Left colon (tissue), 2 donors: ENCODE data around the gene ARHGEF2. TPM values are rescaled to one million over a fixed set of nuclear protein-coding genes. Genes with fewer than 3 reads are reported as not detected.

ENCODE experiments used
- ATAC-seq: fragments of 200-7000 bp; cut with Tn5 transposase; one replicate; pipeline ENCODE4 v1.9.1; 2020; ENCODE audit warnings: mild to moderate bottlenecking, moderate library complexity
- DNase-seq, 2 donors: peaks; one replicate each; pipeline ENCODE4 v3.0.0-alpha.2; 2020
- intact Hi-C, 2 donors: fragments of 100-400 bp; cut with DNase I in 1 of 2; cut with micrococcal nuclease in 1 of 2; formaldehyde crosslinking; loops; one replicate each; pipeline versions ENCODE4 v1.11.2 to v1.14.0; 2022; cut with DNase I, micrococcal nuclease
- long read RNA-seq: library from polyadenylated mRNA; unstranded; transcript quantifications from one replicate; pipeline ENCODE4 v2.0.0, GENCODE V29; 2021
- total RNA-seq, 2 donors: library from RNA; stranded (reverse); fragmentation: NEBNext Ultra II Directional; extraction: Animal tissue kit (Norgen Biotek cat#: 25700); gene quantifications; one replicate each; pipeline ENCODE4 v1.2.1, GENCODE V29; 2021
- donor health status: DM: no; HTN: no; CAD: no.
- donor health status: DM: yes; HTN: yes; CAD: no.

ARHGEF2 gene
- total RNA-seq, result 100 to 1,000 TPM in 1 of 2 donors, 10 to 100 TPM in 1; 99.3 to 103 TPM
- long read RNA-seq, partial matches to known transcripts, result 1 of 9 reads
- long read RNA-seq, other reads (novel, unspliced or antisense), result 7 of 9 reads

DNA sequence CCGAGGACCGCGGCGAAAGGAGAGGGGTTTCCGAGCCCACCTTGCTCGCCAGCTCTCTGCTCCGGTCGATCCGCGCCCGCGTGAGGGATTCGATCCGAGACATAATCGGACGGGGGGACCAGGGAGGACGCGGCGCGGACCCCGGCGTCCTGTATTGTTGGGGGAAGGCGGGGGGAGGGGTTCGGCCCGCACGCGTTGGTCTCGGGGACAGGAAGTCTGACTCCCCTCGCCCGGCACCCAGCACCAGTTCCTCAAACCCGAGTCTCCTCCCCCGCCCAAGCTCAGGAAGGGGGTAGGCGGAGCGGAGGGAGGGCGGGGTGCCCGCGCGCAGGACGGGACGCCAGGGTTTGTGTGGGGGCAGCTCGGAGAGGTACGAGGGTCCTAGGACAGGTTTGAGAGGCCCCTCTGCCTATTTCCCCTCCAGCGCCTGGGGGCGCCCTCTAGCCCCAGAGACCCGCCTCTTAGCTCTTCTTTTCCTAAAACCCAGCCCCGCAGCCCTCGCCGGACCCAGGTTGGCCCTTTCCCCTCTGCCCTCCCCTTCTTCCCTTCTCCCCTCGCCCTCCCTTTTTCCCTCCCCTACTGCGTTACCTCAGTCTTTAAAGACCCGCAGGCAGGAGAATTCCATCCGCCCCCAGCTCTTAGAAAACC is at the start of gene ARHGEF2:
Gene ARHGEF2 (minus strand): TSS at position 223 of the 648 bp plus-strand sequence. CDS start 120 bp downstream, at position 103.
- intact Hi-C loops, result no loop called here
- ATAC-seq, result peak; percentile 79
- peak; percentile 88 to 90 for DNase-seq

DNA sequence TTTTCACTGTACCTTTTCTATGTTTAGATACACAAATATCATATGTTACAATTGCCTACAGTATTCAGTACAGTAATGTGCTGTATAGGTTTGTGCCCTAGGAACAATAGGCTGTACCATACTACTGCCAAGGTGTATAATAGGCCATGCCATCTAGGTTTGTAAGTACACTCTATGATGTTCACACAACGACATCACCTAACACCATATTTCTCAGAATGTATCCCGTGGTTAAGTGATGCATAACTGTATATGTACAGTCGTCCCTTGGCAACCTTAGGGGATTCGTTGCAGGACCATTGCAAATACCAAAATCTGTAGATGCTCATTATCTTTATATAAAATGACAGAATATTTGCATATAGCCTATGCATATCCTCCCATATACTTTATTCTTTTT is 48.2 kb upstream of the ARHGEF2 start:
- intact Hi-C loops, result no loop called here
- DNase-seq, result no peak
- no peak for ATAC-seq

DNA sequence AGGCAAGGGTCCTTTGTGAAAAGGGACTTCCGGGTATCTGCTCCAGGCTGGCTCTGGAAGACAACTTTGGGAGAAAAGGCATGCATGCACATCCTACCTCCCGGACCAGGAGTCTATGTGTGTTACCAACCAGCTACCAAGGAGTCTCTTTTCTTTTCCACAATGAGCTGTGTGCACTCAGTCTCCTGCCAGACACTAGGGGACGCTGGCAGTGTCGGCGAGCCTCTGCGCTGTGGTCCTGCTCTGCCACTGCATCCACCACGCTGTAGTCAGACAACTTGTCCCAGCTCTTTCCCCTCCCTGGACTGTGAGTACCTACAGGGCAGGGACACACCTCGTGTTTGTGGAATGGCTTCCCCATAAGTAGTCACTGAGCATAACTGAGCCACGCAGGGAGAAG is 47.5 kb upstream of the ARHGEF2 start:
- ATAC-seq, result peak; percentile 91
- intact Hi-C loops, result no loop called here
- peak; percentile 38 to 48 for DNase-seq

DNA sequence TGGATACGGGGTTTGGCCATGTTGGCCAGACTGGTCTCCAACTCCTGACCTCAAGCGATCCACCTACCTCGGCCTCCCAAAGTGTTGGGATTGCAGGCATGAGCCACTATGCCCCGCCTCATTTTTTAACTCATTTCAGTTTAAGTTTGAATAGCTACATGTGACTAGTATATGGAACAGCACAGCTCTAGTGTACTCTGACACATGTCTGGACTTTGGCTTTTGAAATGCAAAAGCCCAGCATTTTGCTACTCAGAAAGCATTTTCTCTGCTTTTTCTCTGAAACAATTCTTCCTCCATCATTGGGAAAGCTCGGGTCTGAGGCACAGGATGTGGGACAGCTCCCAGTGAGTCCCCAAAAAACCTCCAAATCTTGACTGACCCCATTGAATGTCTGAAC is 46.5 kb upstream of the ARHGEF2 start:
- intact Hi-C loops, result no loop called here
- ATAC-seq (no peak), DNase-seq (no peak)

DNA sequence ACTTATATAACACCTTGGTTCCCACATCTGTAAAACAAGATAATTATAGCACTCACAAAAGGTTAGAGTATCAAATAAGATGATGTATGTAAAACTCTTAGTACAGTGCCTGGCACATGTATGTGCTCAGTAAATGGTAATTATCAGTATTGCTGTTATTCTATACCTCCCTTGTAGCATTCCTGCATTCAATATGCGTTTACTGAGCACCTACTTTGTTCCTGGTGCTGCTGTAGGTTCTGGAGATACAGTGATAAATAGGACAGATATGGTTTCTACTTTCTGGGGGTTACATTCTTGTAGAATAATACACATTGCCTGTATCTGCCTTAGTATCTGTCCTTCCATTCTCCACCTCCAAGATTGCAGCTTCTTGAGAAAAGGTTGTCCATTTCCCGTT is 43.6 kb upstream of the ARHGEF2 start:
- intact Hi-C loops, result no loop called here
- ATAC-seq (no peak), DNase-seq (no peak)

DNA sequence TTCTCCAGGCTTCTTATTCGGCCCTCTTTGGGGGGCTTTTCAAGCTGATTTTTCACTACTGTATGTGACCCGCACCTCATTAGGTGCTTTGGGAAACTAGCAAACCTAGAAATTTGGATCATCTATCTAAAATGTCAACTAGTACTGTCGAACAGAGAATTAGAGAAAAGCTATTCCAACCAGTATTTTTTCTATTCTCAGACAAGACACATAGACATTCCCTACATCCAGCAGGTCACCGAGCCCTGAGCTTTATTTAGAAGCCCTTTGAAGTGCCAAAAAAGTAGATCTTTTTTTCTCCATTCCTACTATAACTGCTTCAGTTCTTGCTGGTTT is 42.7 kb upstream of the ARHGEF2 start:
- intact Hi-C loops, result no loop called here
- ATAC-seq (no peak), DNase-seq (no peak)

DNA sequence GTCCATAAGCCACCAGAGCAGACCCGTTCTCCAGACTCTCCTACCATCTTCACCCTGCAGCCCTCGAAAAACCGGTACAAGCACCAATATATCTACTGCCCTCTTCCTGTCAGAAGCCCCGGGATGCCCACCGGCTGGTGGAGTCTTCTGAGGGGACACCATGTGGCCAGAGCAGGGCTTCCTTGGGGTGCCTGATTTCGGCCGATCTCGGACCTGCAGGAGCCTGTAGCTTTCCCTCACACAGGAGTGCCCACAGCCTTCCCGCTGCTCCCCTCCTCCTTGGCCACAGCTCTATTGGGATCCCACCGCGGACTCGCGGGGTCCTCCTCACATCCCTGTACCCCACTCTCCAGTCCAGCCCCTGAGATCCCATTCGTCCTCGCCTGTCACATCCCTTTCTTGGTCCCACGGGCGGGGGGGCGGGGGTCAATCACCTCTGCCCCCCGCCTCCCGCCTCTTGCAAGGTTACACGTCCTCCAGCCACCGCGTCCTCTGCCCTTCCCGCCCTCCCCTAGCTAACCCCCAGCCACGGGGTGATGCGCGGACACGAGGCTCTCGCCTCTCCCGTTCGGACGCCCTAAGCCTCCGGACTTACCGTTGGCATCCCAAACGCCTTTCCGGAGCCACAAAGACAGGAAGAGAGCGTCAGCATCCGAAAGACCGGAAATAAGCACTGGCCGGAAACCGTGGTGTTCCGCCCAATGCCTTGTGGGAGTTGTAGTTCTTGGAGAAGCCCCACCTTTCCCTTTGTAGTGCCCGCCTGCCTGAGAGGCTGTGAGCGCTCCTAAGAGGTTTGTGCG is 42.1 kb upstream of the ARHGEF2 start, which contains the start of gene SSR2:
Gene SSR2 (minus strand): TSS at position 659 of the 800 bp plus-strand sequence. CDS start 784 bp downstream, outside the sequence.
- peak; percentile 99 for ATAC-seq
- DNase-seq, result peak; percentile 89 to 92
- intact Hi-C loops, result no loop called here

DNA sequence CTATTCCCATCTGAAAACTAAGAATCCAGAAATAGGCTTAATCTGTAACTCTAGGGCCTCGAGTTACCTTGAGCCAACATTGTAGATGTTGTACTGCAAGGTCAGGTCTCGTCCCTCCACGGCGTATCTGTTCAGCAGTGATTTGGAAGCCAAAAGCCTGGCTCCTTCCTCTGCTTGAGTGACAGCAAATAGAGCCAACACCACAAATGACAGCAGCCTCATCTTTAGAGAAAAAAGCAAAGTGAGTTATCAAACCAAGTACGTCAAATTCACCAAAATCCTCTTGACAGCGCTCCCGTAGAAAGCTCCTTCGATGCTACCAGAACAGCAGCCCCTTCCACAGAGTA is 41.6 kb upstream of the ARHGEF2 start:
- DNase-seq (no peak), ATAC-seq (no peak)
- intact Hi-C loops, result no loop called here

DNA sequence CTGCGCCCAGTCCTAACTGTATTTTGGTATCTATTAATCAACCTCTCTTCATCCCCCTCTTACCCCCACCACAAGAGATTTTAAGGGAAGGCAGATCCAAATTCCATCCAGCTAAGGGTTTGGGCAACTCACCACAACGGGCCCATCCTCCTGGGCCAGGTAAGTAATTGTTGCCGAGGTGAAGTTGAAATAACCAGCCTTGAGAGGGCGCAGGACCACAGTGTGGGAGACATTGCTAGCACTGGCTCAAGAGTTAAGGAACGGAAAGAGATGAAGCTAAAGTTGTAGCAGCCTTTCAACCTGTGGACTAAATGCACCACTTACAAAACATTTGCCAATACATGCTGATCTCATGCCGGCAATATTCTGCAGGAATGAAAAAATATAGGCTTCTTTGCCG is 36.5 kb upstream of the ARHGEF2 start:
- DNase-seq (no peak), ATAC-seq (no peak)
- intact Hi-C loops, result no loop called here

DNA sequence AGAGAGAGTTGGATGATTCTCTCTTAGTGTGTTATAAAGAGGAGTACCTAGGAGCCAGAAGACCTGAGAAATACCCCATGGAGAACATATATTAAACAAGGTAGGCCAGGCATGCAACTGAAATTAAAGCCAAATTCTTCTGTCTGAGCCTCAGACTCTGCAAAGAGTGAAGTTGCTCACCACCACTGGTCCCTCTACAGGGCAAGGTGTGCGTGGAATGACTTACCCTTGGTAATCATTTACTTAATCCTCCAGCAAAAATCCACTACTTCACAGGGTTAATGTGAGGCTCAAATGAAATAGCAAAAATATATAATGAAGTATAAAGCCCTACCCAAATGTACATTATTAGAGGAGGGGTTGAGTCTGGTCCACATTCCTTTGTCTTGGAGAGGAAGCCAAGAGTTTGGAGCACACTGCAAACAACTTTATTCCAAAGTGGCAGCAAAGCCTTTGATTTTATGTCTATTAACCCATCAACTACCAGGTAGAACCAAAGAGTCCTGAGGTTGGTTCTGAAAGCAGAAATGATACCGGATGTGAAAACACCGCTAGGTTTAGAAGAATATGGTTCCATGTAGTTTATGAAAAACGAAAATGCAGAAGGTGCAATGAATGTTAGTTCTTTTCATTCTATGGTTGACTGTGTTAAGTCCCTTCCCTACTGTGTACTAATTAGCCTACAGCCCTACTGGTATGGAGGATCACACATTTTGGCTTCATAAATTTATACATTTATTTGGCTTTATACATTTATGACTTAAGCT is 33.9 kb upstream of the ARHGEF2 start:
- no peak for DNase-seq
- ATAC-seq, result no peak
- intact Hi-C loops, result no loop called here

DNA sequence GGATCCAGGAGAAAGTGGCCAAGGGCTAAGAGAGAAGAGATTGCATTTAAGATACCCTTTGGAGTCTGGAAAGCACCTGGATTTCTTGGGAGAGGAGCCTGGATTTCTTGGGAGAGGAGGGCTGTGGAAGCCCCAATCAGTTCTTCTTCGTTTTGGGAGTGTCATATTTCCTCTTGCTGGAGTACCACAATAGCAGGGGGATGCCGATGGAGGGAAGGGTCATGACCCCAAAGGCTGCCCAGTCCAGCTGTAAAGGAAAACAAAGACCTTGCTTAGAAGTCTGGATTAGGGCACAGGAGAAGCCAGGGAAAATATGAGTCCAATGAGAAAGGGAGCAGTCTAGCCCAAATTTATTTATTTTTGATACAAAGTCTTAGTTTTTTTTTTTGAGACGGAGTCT is 31.1 kb upstream of the ARHGEF2 start:
- ATAC-seq (no peak), DNase-seq (no peak)
- intact Hi-C loops, result no loop called here

DNA sequence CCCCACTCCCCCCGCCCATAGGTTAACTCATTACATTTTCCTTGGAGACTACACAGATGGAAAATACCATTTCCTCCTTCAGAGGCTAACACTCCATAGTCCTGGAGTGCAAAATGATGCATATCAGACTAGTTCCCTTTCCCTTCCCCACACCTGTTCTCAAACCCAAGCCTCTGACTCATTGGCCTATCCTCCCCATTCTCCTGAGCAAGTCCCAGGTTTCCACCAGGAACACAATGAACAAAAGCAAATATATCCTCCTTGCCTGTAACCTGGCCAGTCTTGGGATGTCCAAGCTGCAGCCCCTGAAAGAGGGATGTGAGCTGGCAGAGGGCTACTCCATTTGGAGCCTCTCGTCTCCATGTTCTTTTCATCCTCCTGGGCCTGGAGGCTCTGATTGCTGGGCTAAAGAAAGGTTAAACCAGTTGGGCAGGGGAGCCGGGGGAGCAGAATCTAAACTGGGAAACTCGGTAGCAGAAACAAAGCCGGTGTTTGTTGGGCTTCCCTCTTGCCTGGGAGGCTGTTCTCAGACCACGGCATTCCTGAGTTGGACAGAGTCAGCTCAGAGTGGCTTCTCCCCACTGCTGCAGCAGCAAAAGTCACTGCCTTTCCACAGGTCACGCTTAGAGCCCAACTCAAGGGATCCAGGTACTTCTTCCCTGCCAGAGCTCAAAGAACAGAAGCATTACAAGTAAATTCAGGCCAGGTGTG is 28.5 kb upstream of the ARHGEF2 start:
- no peak for DNase-seq
- intact Hi-C loops, result no loop called here
- ATAC-seq, result no peak

DNA sequence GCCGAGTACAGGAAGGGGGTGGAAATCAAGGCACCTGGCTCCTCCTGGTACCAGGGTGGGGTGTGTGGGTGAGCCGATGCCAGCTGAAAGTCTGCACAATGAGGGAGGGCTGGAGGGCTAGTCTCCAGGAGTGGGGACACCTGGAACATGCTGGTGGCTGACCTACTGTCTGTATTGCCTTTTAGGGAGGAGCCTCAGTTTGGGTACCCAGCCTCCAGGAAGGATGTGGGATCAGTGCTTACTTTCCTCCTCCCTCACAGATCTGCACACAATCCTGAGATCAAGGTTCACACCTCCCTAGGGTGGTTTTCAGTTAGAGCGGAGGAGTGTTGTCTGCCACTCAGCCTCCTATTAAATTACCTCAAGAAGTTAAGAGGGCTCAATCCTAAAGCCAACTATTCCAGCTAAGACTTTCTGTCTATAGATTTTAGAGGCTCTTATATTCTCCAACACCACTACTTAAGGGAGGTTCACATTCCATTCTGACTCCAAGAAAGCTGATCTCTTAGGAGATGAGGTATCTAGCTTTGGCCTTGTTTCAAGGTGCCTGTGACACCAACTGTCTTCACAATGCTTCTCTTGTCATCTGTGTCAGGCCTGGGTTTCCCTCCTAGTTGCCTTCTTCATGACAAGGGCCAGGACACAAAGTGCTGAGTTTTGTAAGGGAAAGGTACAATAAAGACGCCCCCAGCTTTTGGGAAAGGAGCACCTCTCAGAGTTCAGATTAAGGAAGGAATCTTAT is 26.7 kb upstream of the ARHGEF2 start:
- ATAC-seq, result peak; percentile 64
- intact Hi-C loops, result no loop called here
- peak; percentile 46 to 78 for DNase-seq

DNA sequence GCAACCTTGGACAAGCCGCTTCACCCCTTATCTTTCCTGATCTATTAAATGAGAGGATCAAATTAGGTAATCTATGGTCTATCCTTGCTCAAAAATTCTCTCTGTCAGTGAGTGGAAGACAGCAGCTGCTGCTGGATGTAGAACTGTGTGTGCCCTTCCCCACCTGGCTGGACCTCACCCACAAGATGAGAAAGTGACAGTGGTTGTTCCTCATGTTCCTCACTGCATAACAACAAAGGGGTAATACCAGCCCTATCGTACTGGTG is 25.5 kb upstream of the ARHGEF2 start:
- DNase-seq, result no peak
- intact Hi-C loops, result no loop called here
- peak; percentile 5 for ATAC-seq

DNA sequence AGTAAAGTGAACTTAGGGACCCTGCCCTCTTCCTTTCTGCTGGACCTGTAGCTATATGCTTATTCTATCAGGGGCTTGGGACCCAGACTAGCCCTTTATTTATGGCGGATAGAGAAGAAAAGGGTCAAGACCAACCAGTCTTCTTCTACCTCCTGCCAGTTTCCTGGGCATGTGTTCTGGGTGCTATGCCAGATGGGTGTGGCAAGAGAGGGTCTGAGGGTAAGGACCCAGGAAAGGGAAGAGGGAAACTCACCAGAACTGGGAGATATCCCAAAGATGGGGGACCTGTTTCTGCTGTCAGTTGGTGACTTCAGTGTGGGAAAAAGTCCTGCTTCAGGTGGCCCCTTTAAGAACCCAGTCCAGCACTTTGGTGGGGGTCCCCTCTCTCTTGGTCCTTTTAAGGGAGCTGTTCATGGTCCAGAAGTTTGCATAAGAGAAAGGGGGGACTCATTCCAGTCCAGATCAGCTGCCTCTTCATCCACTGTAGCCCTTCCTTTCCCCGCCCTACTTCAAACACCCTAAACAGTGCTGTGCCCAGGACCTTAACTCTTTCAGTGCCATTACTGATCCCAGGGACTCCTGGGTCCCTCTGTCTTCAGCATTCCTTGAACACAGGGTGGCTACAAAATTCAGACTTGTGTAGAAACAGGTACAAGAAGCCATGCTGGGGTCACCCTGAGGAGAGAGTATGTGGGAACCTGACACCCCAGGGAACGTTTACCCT is 24.0 kb upstream of the ARHGEF2 start:
- DNase-seq (peak in 1 of 2 donors; percentile 28), ATAC-seq (peak; percentile 70)
- intact Hi-C loops, result no loop called here

DNA sequence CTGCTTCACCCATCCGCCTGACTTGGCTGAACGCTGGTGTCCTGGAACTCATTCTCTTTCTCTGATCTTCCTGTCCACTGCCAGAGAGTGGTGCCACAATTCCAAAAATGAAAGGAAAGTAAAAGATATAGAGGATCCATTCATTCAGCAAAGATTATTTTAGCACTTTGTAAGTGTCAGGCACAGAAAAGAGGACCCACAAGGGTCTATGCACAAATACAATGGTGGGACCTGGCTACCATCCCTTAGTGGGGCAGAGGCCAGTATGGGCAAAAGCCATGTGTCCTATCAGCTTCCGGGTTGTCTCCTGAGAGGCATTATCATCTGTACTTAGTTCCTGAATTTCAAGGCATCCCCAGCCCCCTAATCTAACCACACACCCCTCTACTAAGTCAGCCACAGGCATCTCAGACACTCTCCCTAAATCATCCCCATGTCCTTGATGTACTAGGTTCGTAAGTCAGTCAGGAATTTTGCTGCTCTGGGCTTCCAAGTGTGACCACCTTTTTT is 23.4 kb upstream of the ARHGEF2 start:
- DNase-seq, result peak in 1 of 2 donors; percentile 40
- peak; percentile 50 for ATAC-seq
- intact Hi-C loops, result no loop called here

DNA sequence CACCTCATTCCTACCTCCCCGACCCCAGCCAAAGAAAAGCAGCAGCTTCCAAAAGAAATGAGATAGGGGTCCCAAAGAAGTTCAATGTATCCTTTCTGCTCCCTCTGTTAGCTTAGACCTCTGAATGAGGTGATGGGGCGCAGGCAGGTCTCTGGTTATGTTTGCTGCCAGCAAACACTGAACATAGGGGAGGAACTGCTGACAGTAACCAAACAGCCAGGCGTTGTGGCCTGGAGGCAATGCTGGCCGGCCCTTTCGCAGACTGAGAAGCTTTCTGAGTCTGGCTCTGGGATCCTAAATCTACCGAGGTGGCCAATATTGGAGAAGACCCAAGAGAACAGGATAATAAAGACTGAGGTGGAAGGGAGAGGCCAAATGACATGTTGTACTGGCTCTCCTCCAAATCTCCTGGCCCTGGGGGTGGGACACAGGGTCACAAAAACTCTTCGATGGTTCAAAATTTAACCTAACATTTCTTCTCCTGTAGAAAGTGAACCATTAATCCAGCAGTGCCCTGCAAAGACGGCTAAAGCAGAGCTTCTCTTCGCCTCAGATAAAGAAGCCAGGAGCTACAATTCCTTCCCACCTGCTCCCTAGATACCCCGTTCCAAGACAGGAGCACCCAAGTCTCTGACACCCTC is 22.8 kb upstream of the ARHGEF2 start:
- intact Hi-C loops, result no loop called here
- DNase-seq (no peak), ATAC-seq (peak; percentile 14)
